Stimulated activated CD8-positive, alpha-beta memory T cell treated with anti-CD3 and anti-CD28 coated beads, Interleukin-4, amount 100 ng/mL, for 24 hours (primary cell): Measurements from ENCODE around the gene HLA-DQB2.
"Not testable (repeated sequence)": the region's sequence is repeated elsewhere in the genome, so short reads cannot be mapped to it uniquely, and the experiment has no call there.

Experiments
- DNase-seq: peaks from one replicate; pipeline ENCODE4 v3.0.0-alpha.2; 2020; ENCODE audit warnings: low read depth

Gene HLA-DQB2

DNA sequence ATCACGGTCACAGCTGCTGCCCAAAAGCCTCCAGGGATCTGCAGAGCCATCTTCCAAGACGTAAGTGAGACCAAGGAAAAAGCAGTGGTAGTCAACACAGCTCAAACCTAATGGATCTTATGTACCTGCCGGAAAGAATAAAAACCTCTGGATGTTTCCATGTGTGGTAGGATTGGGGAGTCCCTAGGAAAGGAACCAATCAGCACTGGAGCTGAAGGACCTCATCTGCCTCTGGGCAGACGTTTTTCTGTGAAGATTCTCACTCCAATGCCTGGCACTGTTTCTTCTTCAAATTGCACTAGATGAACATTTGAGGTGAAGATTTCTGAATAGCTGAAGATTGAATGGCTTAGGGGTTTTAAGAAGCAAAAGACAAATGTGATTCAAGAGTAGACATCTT is at the start of gene HLA-DQB2:
Gene HLA-DQB2, minus strand, starts transcription at position 112 of the 400 bp plus-strand sequence. Its CDS starts 62 bp downstream, at position 50.
- DNase-seq: no peak

DNA sequence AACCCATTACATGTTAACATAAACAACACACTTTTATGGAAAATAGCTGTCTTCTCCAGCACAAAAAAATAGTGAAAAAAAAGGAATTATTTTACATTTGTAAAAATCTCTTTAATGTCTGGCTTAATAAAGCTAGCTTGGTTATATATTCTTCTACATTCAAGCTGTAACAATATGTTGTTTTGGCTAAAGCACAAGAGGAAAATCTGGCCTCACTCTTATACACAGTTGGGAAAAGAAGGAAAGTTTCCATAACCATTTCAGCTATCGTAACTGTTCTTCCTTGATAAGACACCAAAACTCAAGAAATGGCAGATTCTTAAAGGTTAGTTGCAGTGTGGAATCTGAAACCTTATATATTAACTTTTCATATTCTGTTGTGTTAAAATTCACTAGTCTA is 45.8 kb upstream of the HLA-DQB2 start:
- no peak for DNase-seq

DNA sequence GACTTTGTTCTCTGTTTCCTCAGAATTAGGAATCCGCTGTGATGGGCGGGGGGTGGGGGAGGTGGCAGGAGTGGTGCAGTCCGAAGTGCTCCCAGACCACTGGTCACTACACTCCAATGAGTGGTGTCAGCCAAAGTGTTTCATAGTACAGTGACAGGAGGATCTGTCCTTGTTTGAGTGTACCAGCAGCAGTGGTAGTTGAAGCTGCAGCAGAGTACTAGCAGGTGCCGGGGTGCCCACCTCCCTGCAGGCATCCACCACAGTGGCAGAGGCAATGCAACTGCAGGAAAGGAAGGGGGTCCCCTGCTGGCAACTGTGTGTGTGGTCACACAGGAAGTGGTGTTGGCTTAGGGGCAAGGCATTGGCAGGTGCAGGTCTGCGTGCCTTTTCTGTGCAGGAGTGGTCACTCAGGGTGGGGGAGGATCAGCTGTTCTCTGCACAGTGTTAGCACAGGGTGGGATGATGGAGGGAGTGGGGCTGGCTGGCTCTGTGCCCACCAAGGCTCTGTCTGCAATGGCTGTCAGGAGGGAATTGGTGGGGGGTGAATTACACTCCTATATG is 43.8 kb upstream of the HLA-DQB2 start:
- no peak for DNase-seq

DNA sequence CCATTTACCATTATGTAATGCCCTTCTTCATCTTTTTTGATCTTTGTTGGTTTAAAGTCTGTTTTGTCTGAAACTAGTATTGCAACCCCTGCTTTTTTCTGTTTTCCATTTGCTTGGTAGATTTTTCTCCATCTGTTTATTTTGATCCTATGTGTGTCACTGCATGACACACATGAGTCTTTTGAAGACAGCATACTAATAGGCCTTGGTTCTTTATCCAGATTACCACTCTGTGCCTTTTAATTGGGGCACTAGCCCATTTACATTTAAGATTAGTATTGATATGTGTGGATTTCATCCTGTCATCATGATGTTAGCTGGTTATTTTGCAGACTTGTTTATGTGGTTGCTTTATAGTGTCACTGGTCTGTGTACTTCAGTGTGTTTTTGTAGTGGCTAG is 42.1 kb upstream of the HLA-DQB2 start:
- DNase-seq: not testable (repeated sequence)

DNA sequence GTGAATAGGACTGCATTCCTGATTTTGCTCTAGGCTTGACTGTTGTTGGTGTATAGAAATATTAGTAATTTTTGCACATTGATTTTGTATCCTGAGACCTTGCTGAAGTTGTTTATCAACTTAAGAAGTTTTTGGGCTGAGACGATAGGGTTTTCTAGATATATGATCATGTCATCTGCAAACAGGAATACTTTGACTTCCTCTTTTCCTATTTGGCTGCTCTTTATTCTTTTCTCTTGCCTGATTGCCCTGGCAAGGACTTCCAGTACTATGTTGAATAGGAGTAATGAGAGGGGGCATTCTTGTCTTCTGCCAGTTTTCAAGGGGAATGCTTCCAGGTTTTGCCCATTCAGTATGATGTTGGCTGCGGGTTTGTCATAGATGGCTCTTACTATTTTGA is 40.1 kb upstream of the HLA-DQB2 start:
- DNase-seq: no peak

DNA sequence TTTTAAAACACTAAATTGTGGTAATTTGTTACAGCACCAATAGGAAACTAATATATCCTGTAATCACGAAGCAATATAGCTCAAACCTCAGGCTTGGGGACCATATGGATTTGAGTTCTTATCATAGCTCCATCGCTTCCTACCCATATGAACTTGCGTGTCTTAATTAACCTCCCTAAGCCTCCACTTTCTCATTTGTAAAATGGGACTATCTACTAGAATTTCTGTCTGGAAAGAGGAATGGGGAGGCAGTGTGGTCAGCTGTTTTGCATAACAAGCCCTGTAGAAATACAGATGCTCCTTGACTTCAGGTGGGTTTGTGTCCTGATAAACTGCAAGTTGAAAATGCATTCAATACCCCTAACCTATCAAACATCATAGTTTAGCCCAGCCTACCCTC is 36.4 kb upstream of the HLA-DQB2 start:
- DNase-seq: no peak

DNA sequence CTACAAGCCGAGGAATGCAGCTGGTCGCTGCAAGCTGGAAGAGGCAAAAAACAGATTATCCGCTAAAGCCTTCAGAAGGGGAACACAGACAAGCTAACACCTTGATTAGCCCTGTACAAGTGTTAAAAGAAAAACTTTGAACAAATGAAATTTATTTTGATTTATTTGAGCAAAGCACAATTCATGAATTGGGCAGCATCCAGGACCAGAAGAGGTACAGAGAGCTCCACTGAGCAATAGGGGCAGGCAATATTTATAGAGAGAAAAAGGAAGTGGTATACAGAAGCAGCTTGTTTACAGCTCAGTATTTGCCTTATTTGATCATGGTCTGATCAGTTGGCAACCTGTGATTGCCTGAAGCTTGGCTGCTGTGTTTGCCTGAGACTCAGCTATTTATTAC is 35.8 kb upstream of the HLA-DQB2 start:
- no peak for DNase-seq

DNA sequence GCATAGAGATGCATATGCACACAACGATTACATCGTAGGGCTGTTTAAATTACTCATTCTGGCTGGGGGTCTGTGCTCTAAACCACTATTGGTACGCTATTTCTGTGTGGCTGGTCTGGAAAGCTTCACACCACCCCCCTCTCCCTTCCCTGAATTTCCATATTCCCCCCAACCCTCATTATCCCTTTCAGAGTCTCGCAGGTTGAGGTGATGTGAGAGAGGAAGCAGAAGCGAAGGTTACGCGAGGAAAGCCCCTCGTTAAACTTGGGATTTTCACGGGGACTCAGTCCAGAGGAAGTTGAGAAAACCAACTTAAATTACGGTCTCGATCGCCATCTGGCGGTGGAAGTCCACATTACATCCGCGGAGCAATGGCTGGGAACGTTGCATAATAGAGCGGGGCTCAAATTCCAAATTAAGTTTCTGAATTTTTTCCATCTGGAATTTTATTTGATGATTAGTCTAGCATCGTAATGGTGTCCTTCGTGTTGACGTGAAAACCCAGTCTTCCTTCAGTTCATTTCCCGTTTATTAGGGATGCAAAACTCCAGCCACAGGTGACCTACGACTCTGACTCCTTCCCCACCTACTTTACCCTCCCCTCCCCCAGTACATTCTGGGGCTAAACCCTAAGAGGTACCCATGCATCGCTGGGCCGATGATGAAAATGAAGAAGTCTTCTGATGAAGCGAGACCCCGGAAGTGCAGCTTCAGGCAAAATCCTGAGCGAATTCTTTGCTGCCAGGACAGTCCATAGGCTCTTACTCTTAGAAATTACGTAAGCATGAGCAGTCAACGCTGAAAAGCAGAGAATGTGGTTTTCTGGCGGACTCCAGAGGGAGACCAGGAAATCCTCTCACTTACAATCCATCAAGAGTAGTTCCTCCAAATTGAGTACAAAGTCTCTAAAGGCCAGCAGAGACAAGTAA is 33.8 kb upstream of the HLA-DQB2 start:
- peak; percentile 63 for DNase-seq

DNA sequence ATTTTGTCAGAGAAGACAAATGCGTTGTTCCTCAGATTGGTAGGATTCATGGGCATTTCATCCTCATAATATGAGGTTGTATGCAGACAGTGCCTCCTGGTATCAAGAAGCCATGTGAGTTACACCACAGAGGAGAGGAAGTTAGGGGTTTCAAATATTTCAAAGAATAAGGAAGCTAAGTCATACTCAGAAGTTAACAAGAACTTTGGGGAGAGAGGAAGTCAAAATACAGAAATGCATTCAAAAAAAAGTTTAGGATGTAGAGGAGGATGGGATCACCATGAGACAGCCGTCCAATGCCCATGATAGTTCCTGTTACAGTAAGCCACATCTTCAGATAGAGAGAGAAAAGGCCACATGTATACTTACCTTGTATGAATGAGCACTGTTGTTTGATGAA is 31.2 kb upstream of the HLA-DQB2 start:
- no peak for DNase-seq

DNA sequence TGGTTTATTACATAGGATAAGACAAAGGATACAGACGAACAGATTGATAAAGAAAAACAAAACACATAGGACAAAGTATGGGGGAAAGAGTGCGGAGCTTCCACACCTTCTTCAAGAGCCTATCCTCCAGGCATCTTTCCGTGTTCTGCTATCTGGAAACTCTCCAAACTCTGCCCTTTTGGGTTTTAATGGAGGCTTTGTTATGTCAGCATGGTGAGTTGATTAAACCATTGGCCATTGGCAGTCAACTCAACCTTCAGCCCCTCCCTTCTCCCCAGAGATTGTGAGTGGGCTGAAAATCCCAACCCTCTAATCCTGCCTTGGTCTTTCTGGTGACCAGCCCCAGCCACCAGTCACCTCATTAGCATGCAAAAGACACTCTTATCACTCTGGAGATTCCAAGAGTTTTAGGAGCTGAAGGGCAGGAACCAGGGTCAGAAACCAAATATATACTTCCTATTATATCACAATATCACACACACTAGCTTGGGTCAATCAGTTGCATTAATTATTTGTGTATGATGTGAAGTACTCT is 29.6 kb upstream of the HLA-DQB2 start:
- no peak for DNase-seq

DNA sequence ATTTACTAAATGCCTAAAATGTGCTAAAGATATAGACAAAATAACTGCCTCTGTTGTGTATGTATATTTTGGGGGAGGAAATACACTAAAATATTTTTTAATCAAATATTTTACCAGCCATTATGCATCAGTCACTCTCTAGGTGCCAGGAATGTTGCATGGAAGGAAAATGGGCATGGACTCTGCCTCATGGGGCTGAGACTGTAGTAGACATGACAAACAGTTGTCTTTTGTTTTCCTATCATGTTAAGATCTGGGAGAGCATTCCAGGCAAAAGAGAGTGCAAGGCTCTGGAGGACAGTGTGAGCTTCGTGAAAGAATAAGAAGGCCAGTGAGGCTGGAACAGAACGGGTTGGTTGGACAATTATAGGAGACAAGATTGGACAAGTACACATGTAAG is 27.0 kb upstream of the HLA-DQB2 start:
- DNase-seq: no peak

DNA sequence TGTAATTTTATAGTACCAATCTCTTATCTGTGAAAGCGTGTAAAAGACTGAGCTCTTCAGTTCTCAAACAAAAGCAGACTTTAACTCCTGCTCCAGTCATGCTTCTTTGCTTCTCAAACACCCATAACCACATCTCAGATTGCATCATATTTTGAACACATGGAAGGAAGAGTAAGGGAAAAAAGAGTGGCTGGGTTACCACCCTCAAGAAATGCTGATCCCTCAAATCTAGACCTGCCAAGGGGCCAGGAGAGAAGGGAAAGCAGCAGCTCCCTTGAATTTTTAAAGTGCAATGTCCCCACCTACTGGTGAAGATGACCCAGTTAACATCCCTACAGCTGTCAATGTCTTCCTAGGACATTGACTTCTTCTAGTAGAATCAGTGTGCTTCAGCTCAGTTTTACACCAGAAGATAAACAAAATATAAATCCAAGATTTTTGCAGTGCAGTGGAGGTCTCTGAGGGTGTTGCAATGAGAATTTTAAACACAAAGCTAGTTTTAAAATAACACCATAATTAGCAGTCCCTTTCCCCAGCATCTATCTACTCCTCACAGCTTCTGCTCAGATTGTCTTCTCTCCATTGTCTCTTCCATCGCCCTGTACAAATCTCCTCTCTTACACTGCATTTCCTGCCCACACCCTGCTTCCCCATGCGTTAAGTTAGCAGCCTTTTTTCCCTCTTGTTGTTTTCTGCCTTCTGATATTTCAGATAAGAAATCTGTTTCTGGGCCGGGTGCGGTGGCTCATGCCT is 22.6 kb upstream of the HLA-DQB2 start:
- DNase-seq: no peak

DNA sequence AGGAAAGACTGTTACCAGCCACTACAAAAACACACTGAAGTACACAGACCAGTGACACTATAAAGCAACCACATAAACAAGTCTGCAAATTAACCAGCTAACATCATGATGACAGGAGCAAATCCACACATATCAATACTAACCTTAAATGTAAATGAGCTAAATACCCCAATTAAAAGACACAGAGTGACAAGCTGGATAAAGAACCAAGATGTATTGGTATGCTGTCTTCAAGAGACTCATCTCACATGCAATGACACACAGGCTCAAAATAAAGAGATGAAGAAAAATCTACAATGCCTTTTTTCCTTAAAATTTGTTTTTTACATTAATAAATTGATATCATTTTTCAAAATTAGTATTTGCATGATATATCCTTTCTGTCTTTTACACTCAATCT is 19.6 kb upstream of the HLA-DQB2 start:
- not testable (repeated sequence) for DNase-seq

DNA sequence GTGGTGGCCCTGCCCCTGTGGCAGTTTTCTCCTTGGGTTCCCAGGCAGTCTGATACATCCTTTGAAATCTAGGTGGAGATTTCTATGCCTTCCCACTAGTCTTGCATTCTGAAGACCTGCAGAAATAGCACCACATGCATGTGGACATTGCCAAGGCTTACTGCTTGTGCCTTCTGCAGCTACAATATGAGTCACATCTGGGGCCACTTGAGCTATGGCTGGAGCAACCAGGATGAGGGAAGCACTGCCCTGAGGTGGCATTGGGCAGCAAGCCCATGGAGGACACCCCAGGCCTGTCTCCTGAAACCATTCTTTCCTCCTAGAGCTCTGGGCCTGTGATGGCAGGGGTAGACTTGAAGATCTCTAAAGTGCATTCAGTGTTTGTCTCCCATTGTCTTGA is 15.7 kb upstream of the HLA-DQB2 start:
- DNase-seq: no peak

DNA sequence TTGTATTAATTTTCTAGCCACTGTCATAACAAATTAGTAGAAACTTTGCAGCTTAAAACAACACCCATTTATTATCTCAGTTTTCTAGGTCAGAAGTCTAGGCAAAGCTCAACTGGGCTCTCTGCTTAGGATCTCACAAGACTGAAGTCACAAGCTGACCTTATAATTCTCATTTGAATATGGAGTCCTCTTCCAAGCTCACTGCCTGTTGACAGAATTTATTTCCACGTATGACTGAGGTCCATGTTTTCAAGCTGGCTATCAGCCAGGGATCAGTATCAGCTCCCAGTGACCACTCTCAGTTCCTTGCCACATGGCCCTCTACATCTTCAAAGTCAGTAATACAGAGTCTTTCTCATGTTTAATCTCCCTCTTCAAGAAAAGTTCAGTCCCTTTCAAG is 11.7 kb upstream of the HLA-DQB2 start:
- no peak for DNase-seq

DNA sequence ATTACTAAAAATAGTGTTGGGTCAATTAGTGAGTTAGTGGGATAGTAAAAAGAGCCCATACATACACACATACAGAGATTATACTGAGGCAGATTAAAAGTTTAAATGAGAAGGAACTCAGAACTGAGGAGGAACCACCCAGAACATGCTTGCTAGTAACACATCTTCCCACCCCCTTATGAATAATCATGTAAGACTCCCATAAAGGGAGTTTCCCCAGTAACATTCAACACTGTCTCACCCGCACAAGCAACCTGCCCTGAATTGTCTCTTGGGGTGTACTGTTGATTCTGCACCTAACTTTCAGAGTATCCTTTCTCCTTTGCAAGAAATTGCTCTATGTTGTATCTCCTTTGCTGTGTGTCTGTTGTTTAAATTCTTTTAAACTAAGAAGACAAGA is 11.1 kb upstream of the HLA-DQB2 start:
- no peak for DNase-seq

DNA sequence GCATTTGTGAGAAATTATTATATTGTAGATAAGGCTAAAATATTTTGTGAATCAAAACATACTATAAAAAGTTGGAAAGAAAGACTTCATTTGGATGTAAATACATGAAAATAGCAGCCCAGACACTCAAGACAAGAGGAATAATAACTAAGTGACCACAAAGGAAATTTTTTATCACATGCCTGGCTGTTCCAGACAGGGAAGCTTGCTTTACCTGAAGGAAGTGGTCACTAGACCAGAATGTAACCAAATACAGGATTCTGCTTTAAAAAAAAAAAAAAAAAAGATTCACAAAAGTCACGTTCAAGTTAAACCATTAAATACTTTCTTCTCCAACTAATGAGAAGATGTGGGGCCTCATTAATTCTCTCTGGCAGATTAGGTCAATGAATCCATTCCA is 9.3 kb upstream of the HLA-DQB2 start:
- DNase-seq: no peak

DNA sequence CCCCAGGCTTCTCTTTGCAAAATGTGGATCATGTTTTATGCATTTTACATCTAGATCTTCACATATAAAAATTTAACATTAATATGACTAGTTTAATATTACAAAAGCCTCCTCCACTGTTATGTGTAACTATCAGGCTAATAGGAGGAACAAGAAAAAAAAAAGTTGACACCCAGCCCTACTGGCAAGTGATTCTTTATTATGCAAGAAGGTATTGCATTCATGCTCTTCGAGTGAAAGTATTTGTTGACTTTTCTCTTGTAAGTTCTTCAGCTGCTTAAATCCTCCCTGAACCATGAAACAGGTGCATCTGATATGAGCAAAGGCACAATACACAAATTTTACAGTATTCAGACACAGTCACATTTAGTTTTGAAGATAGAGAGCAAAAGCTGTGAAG is 716 bp upstream of the HLA-DQB2 start:
- DNase-seq: no peak

DNA sequence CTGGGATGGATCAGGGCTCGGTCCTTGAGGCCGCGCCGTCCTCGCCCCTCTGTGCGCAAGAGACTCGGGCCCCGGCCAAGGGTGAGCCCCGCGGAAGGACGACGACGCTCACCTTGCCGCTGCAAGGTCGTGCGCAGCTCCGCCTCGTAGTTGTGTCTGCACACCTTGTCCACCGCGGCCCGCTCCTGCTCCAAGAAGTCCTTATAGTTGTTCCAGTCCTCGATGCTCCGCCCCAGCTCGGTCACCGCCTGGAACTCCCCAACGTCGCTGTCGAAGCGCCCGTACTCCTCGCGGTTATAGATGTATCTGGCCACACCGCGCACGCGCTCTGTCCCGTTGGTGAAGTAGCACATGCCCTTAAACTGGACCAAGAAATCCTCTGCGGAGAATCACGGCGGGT is 1.8 kb downstream of the HLA-DQB2 start:
- no peak for DNase-seq

DNA sequence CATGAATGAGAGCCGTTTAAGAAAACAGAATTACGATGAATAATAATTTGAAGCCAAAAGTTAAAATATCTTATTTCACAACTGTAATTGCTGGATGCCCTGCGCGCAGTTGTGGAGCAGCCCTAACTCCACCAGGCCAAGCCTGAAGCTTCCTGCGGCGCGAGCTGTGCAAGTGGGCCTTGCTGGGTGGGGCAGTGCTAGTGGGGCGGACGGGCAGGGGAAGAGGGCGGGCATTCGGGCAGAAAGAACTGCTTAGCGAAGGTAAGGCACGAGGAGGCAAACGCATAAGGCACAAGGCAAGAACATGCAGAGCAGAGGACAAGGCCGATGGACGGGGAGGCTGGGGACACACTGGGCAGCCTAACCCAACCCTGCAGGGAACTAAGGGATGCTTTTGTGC is 2.3 kb downstream of the HLA-DQB2 start:
- no peak for DNase-seq

DNA sequence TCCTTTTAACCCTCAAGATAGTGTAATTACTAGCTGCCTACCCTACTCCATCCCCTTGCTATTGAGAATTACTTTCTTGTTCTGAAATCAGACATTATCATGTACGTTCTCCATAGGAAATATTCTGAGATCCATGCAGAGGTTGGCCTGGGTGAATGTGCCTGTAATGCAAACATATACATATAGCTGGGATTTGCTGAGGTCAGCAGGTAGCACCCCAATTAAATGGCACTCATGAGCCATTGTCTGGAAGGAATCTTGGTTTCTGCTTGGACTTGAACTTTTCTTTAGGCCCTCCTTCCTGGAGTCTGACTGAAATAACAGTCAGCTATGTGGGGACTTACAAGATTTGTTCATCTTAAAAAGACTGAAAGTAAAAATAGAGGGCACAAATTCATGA is 3.7 kb downstream of the HLA-DQB2 start:
- DNase-seq: no peak

DNA sequence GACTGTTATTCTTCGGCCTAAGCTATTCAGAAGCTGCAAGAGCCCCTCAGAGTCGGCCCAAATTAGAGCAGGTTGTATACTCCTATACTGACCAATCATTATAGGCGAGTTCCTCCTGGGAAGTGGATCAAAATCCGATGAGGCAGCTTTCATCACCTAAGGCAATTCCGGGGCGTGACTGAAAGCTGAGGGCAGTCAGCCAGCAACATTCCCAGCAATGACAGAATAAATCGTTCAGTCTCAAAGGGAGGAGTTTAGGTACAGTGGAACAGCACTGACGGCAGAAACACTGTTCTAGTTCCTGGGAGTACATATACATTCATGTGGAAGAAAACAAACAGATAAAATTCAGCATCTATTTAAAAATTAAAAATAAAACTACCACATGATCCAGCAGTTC is 10.8 kb downstream of the HLA-DQB2 start:
- DNase-seq: no peak

DNA sequence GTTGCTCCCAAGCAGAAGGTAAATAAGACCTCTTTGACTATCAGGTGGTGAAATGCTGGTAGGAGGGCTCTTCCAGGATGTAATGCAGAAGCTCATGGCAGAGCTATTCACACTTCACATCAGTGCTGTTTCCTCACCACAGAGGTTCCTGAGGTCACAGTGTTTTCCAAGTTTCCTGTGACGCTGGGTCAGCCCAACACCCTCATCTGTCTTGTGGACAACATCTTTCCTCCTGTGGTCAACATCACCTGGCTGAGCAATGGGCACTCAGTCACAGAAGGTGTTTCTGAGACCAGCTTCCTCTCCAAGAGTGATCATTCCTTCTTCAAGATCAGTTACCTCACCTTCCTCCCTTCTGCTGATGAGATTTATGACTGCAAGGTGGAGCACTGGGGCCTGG is 17.7 kb downstream of the HLA-DQB2 start:
- not testable (repeated sequence) for DNase-seq
